Common myeloid progenitor, CD34-positive (primary cell): ENCODE measurements around the gene RER1.

Experiments
- CTCF ChIA-PET: fragments of 350-600 bp; sonication (Branson Sonifier 250); formaldehyde crosslinking; loops from one replicate; lab custom pipeline; 2021; ENCODE audit warnings: antibody characterized with exemption; lab: Charles Lee
- POLR2A ChIA-PET: fragments of 350-600 bp; sonication (Branson Sonifier 250); formaldehyde crosslinking; loops from one replicate; lab custom pipeline; 2021; ENCODE audit warnings: antibody characterized with exemption; lab: Charles Lee
- DNase-seq, 3 donors: peaks; one replicate each; pipeline versions ENCODE4 v3.0.0 to v3.0.0-alpha.2; 2013
- H3K27ac ChIP-seq, 2 experiments: 1 replicate in 1 of 2; 2 replicates in 1 of 2; pipeline ENCODE4 v1.7.0; 2013; ENCODE audit warnings: inconsistent platforms in 2 of 2, low read length in 2 of 2, mild to moderate bottlenecking in 2 of 2, low read depth in 1 of 2, moderate library complexity in 1 of 2; ENCODE audit not compliant: severe bottlenecking in 2 of 2, insufficient read depth in 1 of 2, poor library complexity in 1 of 2
- H3K27me3 ChIP-seq, 5 experiments: replicated peaks in 2 of 5; 1 replicate in 3 of 5; 2 replicates in 2 of 5; pipeline versions ENCODE4 v1.6.1 to v1.7.0; 2013; ENCODE audit warnings: low read length in 4 of 5, mild to moderate bottlenecking in 2 of 5, moderate library complexity in 2 of 5, inconsistent platforms in 1 of 5; ENCODE audit not compliant: insufficient read depth in 5 of 5, control insufficient read depth in 4 of 5
- H3K36me3 ChIP-seq, 4 experiments: 1 replicate in 2 of 4; 2 replicates in 2 of 4; pipeline versions ENCODE4 v1.6.1 to v1.7.0; 2013; ENCODE audit warnings: low read length in 3 of 4, control low read depth in 1 of 4, mild to moderate bottlenecking in 1 of 4; ENCODE audit not compliant: control insufficient read depth in 4 of 4, insufficient read depth in 4 of 4
- H3K4me1 ChIP-seq, 4 experiments: 1 replicate in 3 of 4; 2 replicates in 1 of 4; pipeline versions ENCODE4 v1.6.1 to v1.7.1; 2013; ENCODE audit warnings: low read length in 3 of 4, mild to moderate bottlenecking in 3 of 4, control low read depth in 1 of 4, inconsistent platforms in 1 of 4, moderate library complexity in 1 of 4; ENCODE audit not compliant: control insufficient read depth in 4 of 4, insufficient read depth in 4 of 4; ENCODE audit errors: control extremely low read depth in 1 of 4
- H3K4me3 ChIP-seq, 7 experiments: 1 replicate in 4 of 7; 2 replicates in 3 of 7; pipeline versions ENCODE4 v1.5.1 to v1.7.0; 2013; ENCODE audit warnings: mild to moderate bottlenecking in 7 of 7, low read length in 6 of 7, moderate library complexity in 6 of 7, inconsistent platforms in 2 of 7, low read depth in 2 of 7, control low read depth in 1 of 7; ENCODE audit not compliant: insufficient read depth in 4 of 7, control insufficient read depth in 1 of 7; ENCODE audit errors: extremely low read depth in 1 of 7
- H3K9me3 ChIP-seq, 5 experiments: 1 replicate in 4 of 5; 2 replicates in 1 of 5; pipeline versions ENCODE4 v1.6.1 to v1.7.1; 2013; ENCODE audit warnings: low read length in 4 of 5, mild to moderate bottlenecking in 2 of 5, inconsistent platforms in 1 of 5, low read depth in 1 of 5, moderate library complexity in 1 of 5; ENCODE audit not compliant: control insufficient read depth in 4 of 5, insufficient read depth in 2 of 5; ENCODE audit errors: control extremely low read depth in 1 of 5
- WGBS: methylation state at CpG from one replicate; pipeline ENCODE4 v1.1.5; 2013; ENCODE audit not compliant: insufficient coverage; 5-methylcytosine and 5-hydroxymethylcytosine counted together

Gene RER1

DNA sequence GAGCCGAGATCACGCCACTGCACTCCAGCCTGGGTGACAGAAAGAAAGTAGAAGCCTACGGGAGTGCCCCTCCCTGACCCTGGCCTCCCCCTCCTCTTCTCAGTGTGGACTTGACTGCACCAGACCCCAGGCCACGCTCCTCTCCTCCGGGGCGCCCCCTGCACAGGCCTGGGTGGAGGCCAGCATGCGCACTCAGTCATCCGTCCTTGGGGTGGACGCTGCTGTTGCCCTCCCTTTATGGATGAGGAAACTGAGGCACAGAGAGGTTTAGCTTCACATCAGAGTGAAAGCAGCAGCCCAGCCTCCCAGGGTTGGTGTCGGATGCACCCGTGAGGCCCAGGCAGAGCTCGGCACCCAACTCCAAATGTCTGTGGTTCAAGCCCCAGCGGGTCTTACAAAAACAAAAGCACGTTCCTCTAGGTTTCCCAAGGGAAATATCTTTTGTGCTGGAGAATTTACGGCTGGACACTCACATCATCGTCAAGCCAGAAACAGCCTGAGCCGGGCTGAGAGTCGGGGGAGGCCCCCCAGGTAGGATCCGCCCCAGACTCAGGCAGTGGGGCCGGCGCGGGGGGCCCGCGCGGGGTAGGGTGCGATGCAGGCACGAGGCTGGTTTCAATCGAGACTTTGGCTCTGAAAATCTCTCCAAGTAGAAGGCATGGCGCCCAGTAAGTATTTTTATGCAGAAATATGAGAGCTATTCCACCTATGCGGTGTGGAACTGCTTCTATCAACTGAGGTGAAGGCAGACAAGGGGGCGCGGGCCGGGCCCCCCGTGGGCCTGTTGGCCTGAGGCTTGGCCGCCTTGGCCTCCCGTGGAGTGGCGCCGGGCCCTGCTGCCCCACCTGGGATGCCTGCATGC, 36.9 kb upstream of the RER1 start:
- Histone ChIP-seq H3K4me3 (no peak overlapping the region), H3K4me1 (no peaks in the 10 kb centered on the region), H3K27me3 (no peaks in the 10 kb centered on the region), H3K9me3 (no peaks in the 10 kb centered on the region), H3K27ac (no peak overlapping the region), H3K36me3 (no peaks in the 10 kb centered on the region)
- 94% methylated on average over 30 of the region's 38 CpGs for WGBS
- ChIA-PET POLR2A (no interaction called here), CTCF (no interaction called here)
- no peak for DNase-seq

DNA sequence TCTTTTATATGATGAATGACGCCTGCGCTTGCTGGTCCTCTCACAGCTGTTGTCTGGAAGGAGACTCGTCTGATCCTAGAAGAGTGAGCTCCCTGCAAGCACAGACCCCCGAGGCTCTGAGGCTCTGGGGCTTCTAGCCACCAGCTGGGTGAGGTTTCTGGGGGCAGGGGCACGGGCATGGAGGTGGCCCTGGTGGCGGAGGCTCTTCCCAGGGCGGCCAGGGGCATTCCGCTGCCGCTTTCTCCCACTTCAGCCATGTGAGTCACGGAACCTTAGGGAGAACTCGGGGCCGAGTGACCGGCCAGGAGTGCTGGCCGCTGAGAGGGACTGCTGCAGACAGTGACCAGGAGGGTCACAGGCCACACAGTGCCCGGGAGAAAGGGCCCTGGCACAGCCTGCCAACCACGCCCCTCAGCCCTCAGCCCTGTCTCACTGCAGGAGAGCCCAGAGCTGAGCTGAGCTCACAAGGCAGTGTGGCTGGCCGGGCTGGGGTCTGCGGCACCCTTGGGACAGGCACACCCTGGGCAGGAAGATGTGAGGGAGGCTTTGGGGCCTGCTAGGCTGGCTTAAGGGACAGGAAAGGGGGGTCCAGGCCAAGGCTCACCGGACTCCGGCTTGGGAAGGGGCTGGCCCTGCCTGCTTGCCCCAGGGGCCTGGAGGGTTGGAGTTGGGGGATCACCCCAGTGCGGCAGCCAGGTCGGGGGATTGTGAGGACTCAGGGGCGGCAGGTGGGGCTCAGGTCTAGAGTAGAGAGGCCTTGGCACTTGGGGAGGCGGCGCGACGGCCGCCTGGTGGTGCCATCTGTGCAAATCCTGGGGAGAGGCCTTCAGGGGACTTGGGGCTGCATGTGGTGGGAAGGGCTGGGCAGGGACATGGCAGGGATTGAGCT, 36.0 kb upstream of the RER1 start:
- 95% methylated on average over 27 of the region's 28 CpGs for WGBS
- H3K36me3 ChIP-seq = no peaks in the 10 kb centered on the region
- no peaks in the 10 kb centered on the region for H3K4me1 ChIP-seq
- DNase-seq = no peak
- no peaks in the 10 kb centered on the region for H3K27me3 ChIP-seq
- ChIA-PET CTCF (no interaction called here), POLR2A (no interaction called here)
- H3K27ac ChIP-seq = no peak overlapping the region
- no peak overlapping the region for H3K4me3 ChIP-seq
- H3K9me3 ChIP-seq = no peaks in the 10 kb centered on the region

DNA sequence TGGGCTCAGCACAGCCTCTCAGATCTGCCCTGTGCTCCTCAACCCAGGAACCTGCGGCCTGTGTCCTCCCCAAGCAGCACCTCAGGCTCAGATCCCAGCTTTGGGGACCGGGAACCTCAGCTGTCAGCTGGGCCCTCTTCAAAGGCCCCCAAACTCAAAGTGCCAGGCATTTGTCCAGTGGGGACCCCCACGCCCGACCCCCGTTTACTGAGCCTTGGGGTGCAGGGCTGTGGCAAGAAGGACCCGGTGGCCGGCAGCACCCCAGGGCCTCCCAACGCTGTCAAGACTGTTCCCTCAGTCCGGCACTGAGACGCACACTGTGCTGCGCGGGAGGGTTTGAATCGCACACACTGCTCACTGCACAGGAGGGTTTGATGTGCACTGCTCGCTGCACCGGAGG, 35.2 kb upstream of the RER1 start:
- ChIA-PET CTCF (no interaction called here), POLR2A (no interaction called here)
- no peaks in the 10 kb centered on the region for H3K9me3 ChIP-seq
- no peaks in the 10 kb centered on the region for H3K4me1 ChIP-seq
- no peak for DNase-seq
- no peak overlapping the region for H3K27ac ChIP-seq
- no peak overlapping the region for H3K4me3 ChIP-seq
- no peaks in the 10 kb centered on the region for H3K36me3 ChIP-seq
- no peaks in the 10 kb centered on the region for H3K27me3 ChIP-seq
- WGBS = 98% methylated on average over 15 of the region's 15 CpGs

DNA sequence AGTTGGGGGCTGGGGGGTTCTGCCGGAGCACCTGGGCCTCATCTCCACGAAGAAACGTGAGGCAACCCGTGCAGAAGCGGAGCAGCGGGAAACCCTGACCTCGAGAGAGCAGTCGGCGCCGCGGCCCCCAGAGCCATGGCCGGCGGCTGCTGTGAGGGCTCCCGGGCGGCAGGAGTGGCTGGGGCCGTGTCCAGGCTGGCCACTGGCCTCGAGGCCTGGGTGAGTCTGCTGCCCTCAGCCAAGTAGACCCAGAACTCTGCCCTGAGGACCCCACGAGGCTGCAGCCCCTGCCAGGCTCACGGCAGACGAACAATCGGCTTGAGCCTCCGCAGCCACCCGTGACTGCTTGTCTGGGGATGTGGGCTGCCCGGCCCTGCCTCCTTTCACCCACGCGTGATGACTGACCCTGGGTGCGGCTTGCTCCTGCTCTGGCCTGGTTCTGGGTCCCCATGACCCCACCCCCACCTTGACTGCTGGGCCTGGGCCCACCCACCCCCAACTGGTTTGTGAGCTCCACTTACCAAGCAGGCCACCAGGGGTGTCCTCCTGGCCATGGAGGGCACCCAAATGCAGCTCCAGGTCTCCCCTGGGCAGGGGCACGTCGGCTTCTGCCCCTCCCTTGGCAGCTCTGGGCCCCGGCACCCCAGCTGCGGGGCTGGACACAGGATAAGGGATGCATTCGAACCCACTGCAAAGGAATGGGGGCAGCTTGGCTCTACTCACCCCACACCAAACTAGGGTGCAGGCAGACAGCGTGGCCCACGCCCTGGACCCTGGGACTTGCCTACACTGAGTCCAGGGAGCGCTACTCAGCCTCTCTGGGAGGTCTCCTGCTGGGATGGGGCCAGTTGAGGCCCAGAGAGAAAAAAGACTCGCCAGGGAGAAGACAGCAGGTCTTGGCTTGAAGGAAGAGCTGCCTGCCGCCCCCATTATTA, 34.5 kb upstream of the RER1 start:
- Histone ChIP-seq H3K36me3 (no peaks in the 10 kb centered on the region), H3K4me3 (no peak overlapping the region), H3K27ac (no peak overlapping the region), H3K4me1 (no peaks in the 10 kb centered on the region), H3K27me3 (no peaks in the 10 kb centered on the region), H3K9me3 (no peaks in the 10 kb centered on the region)
- POLR2A ChIA-PET = no interaction called here
- WGBS = 97% methylated on average over 24 of the region's 37 CpGs
- CTCF ChIA-PET = no interaction called here
- DNase-seq = no peak

DNA sequence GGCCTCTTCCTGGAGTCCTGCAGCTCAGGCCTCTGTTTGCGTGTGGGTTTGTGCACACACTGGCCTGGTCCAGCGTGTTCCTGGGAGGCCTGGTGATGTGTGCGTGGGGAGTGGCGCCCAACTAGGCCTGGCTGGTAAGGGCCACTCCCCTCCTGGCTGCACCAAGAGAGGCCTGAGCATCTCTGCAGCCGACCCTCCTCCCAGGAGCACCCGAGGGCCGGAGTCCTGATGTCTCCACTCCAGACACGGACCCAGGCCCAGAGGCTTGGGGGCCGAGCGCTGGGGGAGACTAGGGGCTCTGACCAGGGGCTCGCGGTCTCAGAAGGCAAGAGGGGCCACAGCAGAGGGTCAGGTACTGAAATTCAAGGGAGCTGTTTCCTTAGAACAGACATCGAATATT, 33.6 kb upstream of the RER1 start:
- Histone ChIP-seq H3K4me3 (no peak overlapping the region), H3K9me3 (peaks cover 0 to under 1% (median 0%) of the 10 kb centered on the region in 5 experiments), H3K27ac (no peak overlapping the region), H3K27me3 (no peaks in the 10 kb centered on the region), H3K36me3 (no peaks in the 10 kb centered on the region), H3K4me1 (no peaks in the 10 kb centered on the region)
- ChIA-PET CTCF (interaction anchor here (0.7 kb wide), 1 partner anchor 11 kb away, joined by 3 read pairs; no protein-coding TSS in a partner anchor), POLR2A (no interaction called here)
- WGBS = 100% methylated on average over 10 of the region's 13 CpGs
- no peak for DNase-seq

DNA sequence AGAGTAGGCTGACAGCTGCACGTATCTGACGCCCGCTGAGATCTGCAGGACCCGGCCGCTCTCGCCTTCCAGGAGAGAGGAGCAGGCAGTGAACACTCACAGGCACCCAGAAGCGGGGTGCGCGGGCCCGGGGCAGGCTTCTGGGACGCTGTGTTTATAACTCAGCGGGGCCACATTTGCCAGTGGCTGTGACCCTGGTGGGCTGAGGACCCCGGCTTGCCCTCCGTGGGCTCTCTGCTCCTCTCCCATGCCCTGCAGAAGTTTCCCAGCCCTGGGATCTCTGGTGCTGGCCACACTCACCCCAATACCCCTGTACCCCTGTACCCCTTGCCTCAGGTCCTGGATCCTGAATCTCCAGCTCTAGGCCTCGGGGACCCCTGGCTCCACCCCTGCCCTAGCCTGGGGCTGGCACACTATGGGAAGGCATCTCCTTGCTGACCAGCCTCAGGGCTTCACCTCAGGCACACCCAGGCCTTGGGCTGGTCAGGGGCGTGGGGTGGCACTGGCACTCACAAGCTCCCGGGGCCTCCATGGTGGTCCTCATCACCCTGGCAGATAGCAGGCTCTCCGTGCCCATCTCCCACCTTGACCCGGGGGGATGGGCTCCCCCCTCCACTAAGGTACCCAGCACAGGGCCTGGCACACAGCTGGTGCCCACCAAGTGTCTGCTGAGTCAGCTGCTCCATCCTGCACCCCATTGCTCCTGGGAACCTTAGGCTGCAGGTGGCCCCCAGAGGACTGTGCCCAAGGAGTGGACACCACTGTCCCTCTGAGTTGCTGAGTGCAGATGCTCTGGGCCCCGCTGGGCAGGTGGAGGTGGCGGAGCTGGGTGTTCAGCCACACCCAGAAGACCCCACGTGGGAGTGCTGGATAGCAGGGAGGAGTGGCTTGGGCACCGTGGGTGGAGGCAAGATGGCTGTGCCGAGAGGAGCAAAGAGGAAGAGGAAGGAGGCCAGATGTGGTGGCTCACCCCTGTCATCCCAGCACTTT, 32.7 kb upstream of the RER1 start:
- WGBS = 92% methylated on average over 24 of the region's 24 CpGs
- no peaks in the 10 kb centered on the region for H3K36me3 ChIP-seq
- ChIA-PET CTCF (no interaction called here), POLR2A (no interaction called here)
- peaks cover 0 to 2% (median under 1%) of the 10 kb centered on the region in 5 experiments for H3K9me3 ChIP-seq
- no peak for DNase-seq
- no peaks in the 10 kb centered on the region for H3K27me3 ChIP-seq
- H3K27ac ChIP-seq = no peak overlapping the region
- H3K4me1 ChIP-seq = no peaks in the 10 kb centered on the region
- no peak overlapping the region for H3K4me3 ChIP-seq
